PFSK-1 (cell line): Measurements from ENCODE around the gene PDHA1.

Experiments used
- FOXP2 ChIP-seq: optimal IDR thresholded peaks from 2 replicates; pipeline ENCODE3; 2011; ENCODE audit warnings: borderline replicate concordance, control low read depth, inconsistent platforms; ENCODE audit not compliant: insufficient read depth; ENCODE audit errors: extremely low read length, extremely low read depth
- POLR2AphosphoS5 ChIP-seq: IDR thresholded peaks from 2 replicates; pipeline ENCODE4 v1.6.1; 2012; ENCODE audit warnings: low read depth, mild to moderate bottlenecking, control low read depth, low read length, moderate library complexity
- REST ChIP-seq, 2 experiments: IDR thresholded peaks; 2 replicates each; pipeline versions ENCODE4 v1.6.1 to v1.8.0; 2011 to 2012; ENCODE audit warnings: low read depth in 2 of 2, low read length in 2 of 2, control low read depth in 1 of 2, inconsistent platforms in 1 of 2, mild to moderate bottlenecking in 1 of 2, moderate library complexity in 1 of 2; ENCODE audit not compliant: insufficient read depth in 1 of 2
- SIN3A ChIP-seq: IDR thresholded peaks from 2 replicates; pipeline ENCODE4 v1.6.1; 2012; ENCODE audit warnings: mild to moderate bottlenecking, low read length, moderate library complexity, borderline replicate concordance; ENCODE audit not compliant: insufficient read depth
- TAF1 ChIP-seq: IDR thresholded peaks from 2 replicates; pipeline ENCODE4 v1.6.1; 2012; ENCODE audit warnings: low read length, control low read depth, borderline replicate concordance; ENCODE audit not compliant: insufficient read depth

PDHA1 gene

GRCh38 chrX:19373351-19373891 lies 29.7 kb downstream of the PDHA1 start:
- no peak for TF ChIP-seq TAF1
- TF ChIP-seq REST (IDR thresholded peaks at IDR 0.05; ENCODE audit: insufficient read depth in 1 of 2, low read depth in 2 of 2, low read length in 2 of 2): no peak
- no peak for TF ChIP-seq POLR2AphosphoS5
- TF ChIP-seq SIN3A: no peak
- TF ChIP-seq FOXP2: no peak

DNA sequence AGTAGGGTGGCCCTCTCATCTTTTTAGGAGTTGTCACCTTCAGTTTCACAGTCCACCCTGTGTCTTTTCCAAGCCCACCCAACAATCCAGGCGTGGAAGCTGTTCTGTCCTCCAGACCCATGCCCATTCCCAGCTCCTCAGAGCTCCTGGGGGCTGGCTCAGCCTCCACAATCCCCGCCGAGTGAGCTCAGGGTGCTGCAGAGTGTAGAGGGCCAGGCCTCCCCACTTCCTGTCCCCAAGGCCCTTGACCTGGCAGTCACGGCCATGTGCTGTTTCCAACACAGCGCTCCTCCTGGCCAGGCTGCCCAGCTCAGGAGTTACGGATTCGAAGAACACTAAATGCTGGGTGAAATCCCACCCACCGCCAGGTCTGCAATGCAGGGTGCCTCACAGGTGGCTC lies 31.8 kb downstream of the PDHA1 start:
- no peak for TF ChIP-seq REST (IDR thresholded peaks at IDR 0.05; ENCODE audit: insufficient read depth in 1 of 2, low read depth in 2 of 2, low read length in 2 of 2)
- no peak for TF ChIP-seq TAF1
- TF ChIP-seq FOXP2: no peak
- no peak for TF ChIP-seq SIN3A
- TF ChIP-seq POLR2AphosphoS5: no peak

DNA sequence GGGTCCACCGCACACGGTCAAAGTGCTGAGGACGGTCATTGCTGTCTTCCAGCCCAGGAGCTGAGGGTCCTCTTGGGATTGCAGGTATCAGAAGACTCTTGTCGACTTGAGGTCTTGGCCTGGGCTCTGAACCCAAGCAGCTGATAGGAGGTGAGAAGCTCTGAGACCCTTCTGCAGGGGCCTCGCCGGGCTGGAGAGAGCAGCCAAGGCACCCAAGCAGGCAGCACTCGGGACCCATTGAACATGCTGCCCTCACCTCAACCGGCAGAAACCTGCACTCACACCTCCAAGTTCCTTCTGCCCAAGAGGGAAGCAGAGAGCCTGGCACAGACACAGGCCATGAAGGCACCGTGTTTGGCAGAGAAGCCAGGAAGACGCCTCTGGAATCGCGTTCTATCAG lies 34.1 kb downstream of the PDHA1 start:
- TF ChIP-seq REST (IDR thresholded peaks at IDR 0.05; ENCODE audit: insufficient read depth in 1 of 2, low read depth in 2 of 2, low read length in 2 of 2) (no peak), FOXP2 (no peak), POLR2AphosphoS5 (no peak), SIN3A (no peak), TAF1 (no peak)

DNA sequence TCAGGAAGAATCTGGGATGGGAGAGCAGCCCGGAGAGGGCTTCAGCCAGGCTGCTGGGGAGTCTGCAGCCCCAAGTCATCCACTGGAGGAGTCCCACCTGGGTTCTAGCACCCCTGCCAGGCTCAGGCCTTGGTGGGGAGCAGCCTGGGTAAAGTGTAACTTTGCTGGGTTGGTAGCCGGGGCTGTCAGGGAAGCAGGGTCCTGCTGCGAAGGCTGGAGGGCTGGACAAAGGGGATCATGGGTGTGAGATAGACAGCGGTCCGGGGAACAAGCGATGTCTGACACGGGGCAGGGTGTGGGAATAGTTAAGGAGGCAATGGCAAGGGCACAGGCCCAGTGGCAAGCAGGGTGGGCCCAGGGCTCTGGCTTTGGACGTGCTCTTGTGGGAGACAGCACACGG lies 37.6 kb downstream of the PDHA1 start:
- TF ChIP-seq REST (IDR thresholded peaks at IDR 0.05; ENCODE audit: insufficient read depth in 1 of 2, low read depth in 2 of 2, low read length in 2 of 2): no peak
- TF ChIP-seq FOXP2: no peak
- TF ChIP-seq POLR2AphosphoS5: no peak

- TF ChIP-seq FOXP2: no peak
- TF ChIP-seq REST (IDR thresholded peaks at IDR 0.05; ENCODE audit: insufficient read depth in 1 of 2, low read depth in 2 of 2, low read length in 2 of 2): no peak
- no peak for TF ChIP-seq TAF1
Measured at GRCh38 chrX:19382555-19383145, 38.9 kb downstream of the PDHA1 start.
